ENCODE measurements around the gene HHLA2. TPM values are rescaled to one million over a fixed set of nuclear protein-coding genes. Genes with fewer than 3 reads are reported as not detected.
A peak's percentile ranks its signal among the peaks of the same experiment; 100 is the strongest.

HHLA2 gene
- total and polyA plus RNA-seq, 5 donors from 2014 or later = 0.74 TPM; not detected in 4

DNA sequence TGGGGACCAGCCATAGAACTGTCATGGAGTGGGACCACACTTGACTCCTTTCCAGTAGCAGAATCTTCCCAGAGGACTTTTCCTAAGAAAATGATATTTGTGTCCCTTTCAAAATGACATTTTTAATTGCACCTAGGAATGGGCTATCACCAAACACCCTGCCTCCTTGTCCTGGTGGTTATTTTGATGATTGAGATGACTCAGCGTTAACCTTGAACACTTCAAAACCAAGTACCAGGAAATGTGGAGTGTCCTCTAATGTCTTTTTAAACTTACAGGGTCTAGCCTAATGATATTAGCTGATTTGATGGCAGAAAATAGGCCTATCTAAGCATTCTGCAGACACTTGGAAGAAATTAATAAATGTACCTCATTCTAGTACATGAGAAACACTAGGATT, 90.7 kb downstream of the HHLA2 start:
- no peaks in the 10 kb centered on the region for H3K4me1 ChIP-seq (ENCODE audit: control insufficient read depth, insufficient read depth, low read length, poor library complexity, severe bottlenecking)
- no peak overlapping the region for H3K27ac Mint-ChIP-seq
- H3K27me3 ChIP-seq (ENCODE audit: control insufficient read depth, insufficient read depth, low read length) = peaks cover 2% of the 10 kb centered on the region
- no peak for ATAC-seq (ENCODE audit: low read depth in 2 of 2)
- H3K36me3 Mint-ChIP-seq = no peaks in the 10 kb centered on the region
- no peak overlapping the region for H3K4me3 Mint-ChIP-seq
- H3K27ac ChIP-seq (ENCODE audit: insufficient read depth, low read length, poor library complexity, severe bottlenecking) = no peak overlapping the region
- no peak for DNase-seq
- H3K4me1 Mint-ChIP-seq = peaks cover 0 to 7% (median 0%) of the 10 kb centered on the region in 4 donors
- H3K36me3 ChIP-seq (ENCODE audit: control insufficient read depth, insufficient read depth, low read length) = no peaks in the 10 kb centered on the region
- peaks cover 4% of the 10 kb centered on the region for H3K27me3 Mint-ChIP-seq
- no peak overlapping the region for H3K4me3 ChIP-seq (ENCODE audit: low read depth, low read length)
- no peaks in the 10 kb centered on the region for H3K9me3 ChIP-seq (ENCODE audit: control insufficient read depth in 2 of 2, low read length in 2 of 2)
- H3K9me3 Mint-ChIP-seq = no peaks in the 10 kb centered on the region

- H3K27me3 Mint-ChIP-seq = peaks cover 10% of the 10 kb centered on the region
- H3K4me1 ChIP-seq (ENCODE audit: control insufficient read depth, insufficient read depth, low read length, poor library complexity, severe bottlenecking) = no peaks in the 10 kb centered on the region
- H3K27ac ChIP-seq (ENCODE audit: insufficient read depth, low read length, poor library complexity, severe bottlenecking) = no peak overlapping the region
- ATAC-seq (ENCODE audit: low read depth in 2 of 2) = no peak
- no peak overlapping the region for H3K4me3 Mint-ChIP-seq
- H3K9me3 ChIP-seq (ENCODE audit: control insufficient read depth in 2 of 2, low read length in 2 of 2) = no peaks in the 10 kb centered on the region
- no peaks in the 10 kb centered on the region for H3K36me3 Mint-ChIP-seq
- DNase-seq = no peak
- H3K9me3 Mint-ChIP-seq = no peaks in the 10 kb centered on the region
- H3K27me3 ChIP-seq (ENCODE audit: control insufficient read depth, insufficient read depth, low read length) = peaks cover 2% of the 10 kb centered on the region
- H3K4me3 ChIP-seq (ENCODE audit: low read depth, low read length) = no peak overlapping the region
- peaks cover 0 to 7% (median 0%) of the 10 kb centered on the region in 4 donors for H3K4me1 Mint-ChIP-seq
- H3K27ac Mint-ChIP-seq = peak overlapping the region in 1 of 3 donors; percentile 2
- no peaks in the 10 kb centered on the region for H3K36me3 ChIP-seq (ENCODE audit: control insufficient read depth, insufficient read depth, low read length)
Observed at GRCh38 chr3:108388136-108389132, 92.1 kb downstream of the HHLA2 start.

GRCh38 chr3:108389372-108389771, 93.0 kb downstream of the HHLA2 start:
- no peaks in the 10 kb centered on the region for H3K9me3 Mint-ChIP-seq
- Histone ChIP-seq H3K4me3 (ENCODE audit: low read depth, low read length) (no peak overlapping the region), H3K27ac (ENCODE audit: insufficient read depth, low read length, poor library complexity, severe bottlenecking) (no peak overlapping the region), H3K36me3 (ENCODE audit: control insufficient read depth, insufficient read depth, low read length) (no peaks in the 10 kb centered on the region), H3K9me3 (ENCODE audit: control insufficient read depth in 2 of 2, low read length in 2 of 2) (no peaks in the 10 kb centered on the region), H3K4me1 (ENCODE audit: control insufficient read depth, insufficient read depth, low read length, poor library complexity, severe bottlenecking) (no peaks in the 10 kb centered on the region), H3K27me3 (ENCODE audit: control insufficient read depth, insufficient read depth, low read length) (peaks cover 2% of the 10 kb centered on the region)
- H3K27ac Mint-ChIP-seq = peak overlapping the region in 1 of 3 donors; percentile 22
- H3K4me3 Mint-ChIP-seq = no peak overlapping the region
- ATAC-seq (ENCODE audit: low read depth in 2 of 2) (no peak), DNase-seq (no peak)
- peaks cover 0 to 7% (median 0%) of the 10 kb centered on the region in 4 donors for H3K4me1 Mint-ChIP-seq
- no peaks in the 10 kb centered on the region for H3K36me3 Mint-ChIP-seq
- peaks cover 10% of the 10 kb centered on the region for H3K27me3 Mint-ChIP-seq

GRCh38 chr3:108391917-108392593, 95.7 kb downstream of the HHLA2 start:
- Mint-ChIP-seq H3K4me1 (peaks cover 0 to 7% (median 0%) of the 10 kb centered on the region in 4 donors), H3K27me3 (peaks cover 10% of the 10 kb centered on the region), H3K27ac (no peak overlapping the region), H3K9me3 (no peaks in the 10 kb centered on the region), H3K4me3 (no peak overlapping the region), H3K36me3 (no peaks in the 10 kb centered on the region)
- no peak overlapping the region for H3K4me3 ChIP-seq (ENCODE audit: low read depth, low read length)
- ATAC-seq (ENCODE audit: low read depth in 2 of 2) (no peak), DNase-seq (no peak)
- H3K36me3 ChIP-seq (ENCODE audit: control insufficient read depth, insufficient read depth, low read length) = no peaks in the 10 kb centered on the region
- H3K27ac ChIP-seq (ENCODE audit: insufficient read depth, low read length, poor library complexity, severe bottlenecking) = no peak overlapping the region
- peaks cover 2% of the 10 kb centered on the region for H3K27me3 ChIP-seq (ENCODE audit: control insufficient read depth, insufficient read depth, low read length)
- no peaks in the 10 kb centered on the region for H3K4me1 ChIP-seq (ENCODE audit: control insufficient read depth, insufficient read depth, low read length, poor library complexity, severe bottlenecking)
- H3K9me3 ChIP-seq (ENCODE audit: control insufficient read depth in 2 of 2, low read length in 2 of 2) = no peaks in the 10 kb centered on the region

DNA sequence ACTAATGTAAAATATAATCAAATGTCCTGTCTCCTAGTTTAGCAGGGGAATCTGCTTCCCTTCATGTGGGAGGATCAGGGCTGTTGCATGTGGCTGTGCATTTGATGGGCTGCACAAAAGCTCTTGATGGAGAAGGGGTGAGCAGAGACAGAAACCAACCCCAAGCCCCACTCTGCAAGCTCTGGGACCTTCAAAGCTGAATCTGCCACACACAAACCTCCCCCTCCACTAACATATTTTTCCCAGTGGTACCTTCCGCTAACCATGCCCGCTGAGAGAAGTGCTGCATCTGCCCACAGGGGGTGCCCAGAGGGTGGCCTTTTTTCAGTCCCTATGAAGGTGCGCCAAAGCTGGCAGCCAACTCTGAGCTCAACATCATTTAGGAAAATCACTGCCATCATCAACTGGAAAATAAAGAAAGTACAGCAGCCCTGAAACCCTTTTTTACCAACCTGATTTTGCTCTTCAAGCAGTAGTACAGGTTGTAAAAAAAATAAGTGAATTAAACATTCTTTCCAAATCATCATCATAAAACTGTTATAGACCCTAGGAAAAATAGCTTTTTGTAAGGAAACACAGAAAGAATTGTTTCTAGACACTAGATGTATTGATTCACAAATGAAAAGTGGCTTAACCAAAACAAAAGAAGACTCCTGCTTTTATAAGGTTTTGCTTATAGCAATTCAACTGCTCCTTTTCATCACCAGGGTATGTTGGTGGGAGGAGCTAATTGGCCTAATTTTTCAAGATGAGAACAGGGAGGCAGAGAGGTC, 97.0 kb downstream of the HHLA2 start:
- DNase-seq (no peak), ATAC-seq (ENCODE audit: low read depth in 2 of 2) (no peak)
- no peaks in the 10 kb centered on the region for H3K36me3 Mint-ChIP-seq
- Histone ChIP-seq H3K36me3 (ENCODE audit: control insufficient read depth, insufficient read depth, low read length) (no peaks in the 10 kb centered on the region), H3K27me3 (ENCODE audit: control insufficient read depth, insufficient read depth, low read length) (peaks cover 2% of the 10 kb centered on the region), H3K4me1 (ENCODE audit: control insufficient read depth, insufficient read depth, low read length, poor library complexity, severe bottlenecking) (no peaks in the 10 kb centered on the region), H3K4me3 (ENCODE audit: low read depth, low read length) (no peak overlapping the region), H3K27ac (ENCODE audit: insufficient read depth, low read length, poor library complexity, severe bottlenecking) (no peak overlapping the region), H3K9me3 (ENCODE audit: control insufficient read depth in 2 of 2, low read length in 2 of 2) (no peaks in the 10 kb centered on the region)
- H3K27me3 Mint-ChIP-seq = peaks cover 10% of the 10 kb centered on the region
- H3K4me3 Mint-ChIP-seq = no peak overlapping the region
- H3K4me1 Mint-ChIP-seq = no peaks in the 10 kb centered on the region
- H3K27ac Mint-ChIP-seq = no peak overlapping the region
- H3K9me3 Mint-ChIP-seq = peaks cover 0 to 1% (median 0%) of the 10 kb centered on the region in 7 donors

GRCh38 chr3:108394016-108394415, 97.7 kb downstream of the HHLA2 start:
- peaks cover 0 to 1% (median 0%) of the 10 kb centered on the region in 7 donors for H3K9me3 Mint-ChIP-seq
- Histone ChIP-seq H3K9me3 (ENCODE audit: control insufficient read depth in 2 of 2, low read length in 2 of 2) (no peaks in the 10 kb centered on the region), H3K4me3 (ENCODE audit: low read depth, low read length) (no peak overlapping the region), H3K27me3 (ENCODE audit: control insufficient read depth, insufficient read depth, low read length) (peaks cover 2% of the 10 kb centered on the region), H3K4me1 (ENCODE audit: control insufficient read depth, insufficient read depth, low read length, poor library complexity, severe bottlenecking) (no peaks in the 10 kb centered on the region), H3K27ac (ENCODE audit: insufficient read depth, low read length, poor library complexity, severe bottlenecking) (no peak overlapping the region), H3K36me3 (ENCODE audit: control insufficient read depth, insufficient read depth, low read length) (no peaks in the 10 kb centered on the region)
- H3K27ac Mint-ChIP-seq = no peak overlapping the region
- DNase-seq (no peak), ATAC-seq (ENCODE audit: low read depth in 2 of 2) (no peak)
- no peaks in the 10 kb centered on the region for H3K4me1 Mint-ChIP-seq
- H3K4me3 Mint-ChIP-seq = no peak overlapping the region
- H3K36me3 Mint-ChIP-seq = no peaks in the 10 kb centered on the region
- H3K27me3 Mint-ChIP-seq = peaks cover 11% of the 10 kb centered on the region

GRCh38 chr3:108394563-108394962, 98.2 kb downstream of the HHLA2 start:
- Histone ChIP-seq H3K36me3 (ENCODE audit: control insufficient read depth, insufficient read depth, low read length) (no peaks in the 10 kb centered on the region), H3K4me1 (ENCODE audit: control insufficient read depth, insufficient read depth, low read length, poor library complexity, severe bottlenecking) (no peaks in the 10 kb centered on the region), H3K27me3 (ENCODE audit: control insufficient read depth, insufficient read depth, low read length) (peaks cover 2% of the 10 kb centered on the region), H3K27ac (ENCODE audit: insufficient read depth, low read length, poor library complexity, severe bottlenecking) (no peak overlapping the region), H3K9me3 (ENCODE audit: control insufficient read depth in 2 of 2, low read length in 2 of 2) (no peaks in the 10 kb centered on the region), H3K4me3 (ENCODE audit: low read depth, low read length) (no peak overlapping the region)
- Mint-ChIP-seq H3K4me1 (no peaks in the 10 kb centered on the region), H3K27me3 (peaks cover 13% of the 10 kb centered on the region), H3K9me3 (peaks cover 0 to 1% (median 0%) of the 10 kb centered on the region in 7 donors), H3K36me3 (no peaks in the 10 kb centered on the region), H3K4me3 (no peak overlapping the region), H3K27ac (no peak overlapping the region)
- no peak for DNase-seq
- no peak for ATAC-seq (ENCODE audit: low read depth in 2 of 2)

Data from CD4-positive, CD25-positive, alpha-beta regulatory T cell (primary cell).